Chondrocyte (in vitro differentiated cells): ENCODE results near the gene LKAAEAR1. TPM values are rescaled to one million over a fixed set of nuclear protein-coding genes. Genes with fewer than 3 reads are reported as not detected.

Experiments
- DNase-seq: peaks from one replicate; pipeline ENCODE4 v3.0.0; 2021; ENCODE audit warnings: mixed read lengths, low spot score
- H3K27ac Mint-ChIP-seq: one replicate; pipeline ENCODE4 v1.8.0; 2021; ENCODE audit warnings: mild to moderate bottlenecking, moderate library complexity, mixed read lengths; ENCODE audit not compliant: unreplicated experiment
- H3K27me3 Mint-ChIP-seq: 2 replicates; pipeline ENCODE4 v1.8.0; 2021; ENCODE audit warnings: low read depth, mixed read lengths
- H3K36me3 Mint-ChIP-seq: 2 replicates; pipeline ENCODE4 v1.8.0; 2021; ENCODE audit warnings: low read depth, mixed read lengths
- H3K4me1 Mint-ChIP-seq: 2 replicates; pipeline ENCODE4 v1.8.0; 2021; ENCODE audit warnings: low read depth, mild to moderate bottlenecking, mixed read lengths
- H3K4me3 Mint-ChIP-seq: one replicate; pipeline ENCODE4 v1.8.0; 2021; ENCODE audit warnings: mild to moderate bottlenecking, moderate library complexity, mixed read lengths; ENCODE audit not compliant: unreplicated experiment
- H3K9me3 Mint-ChIP-seq: 2 replicates; pipeline ENCODE4 v1.8.0; 2021; ENCODE audit warnings: low read depth, mixed read lengths
- total RNA-seq: library from RNA; stranded (reverse); gene quantifications from 3 replicates; pipeline ENCODE4 v1.2.1, GENCODE V29; 2021
- TF ChIP-seq, protein P1 (sequence below): fragments of 200-600 bp; sonication (generic); IDR thresholded peaks from 2 replicates; pipeline ENCODE4 v1.5.0; 2021; ENCODE audit warnings: antibody characterized with exemption, mild to moderate bottlenecking, moderate library complexity

Gene LKAAEAR1
- total RNA-seq, 1 donor from 2014 or later, result 0.55 TPM

DNA sequence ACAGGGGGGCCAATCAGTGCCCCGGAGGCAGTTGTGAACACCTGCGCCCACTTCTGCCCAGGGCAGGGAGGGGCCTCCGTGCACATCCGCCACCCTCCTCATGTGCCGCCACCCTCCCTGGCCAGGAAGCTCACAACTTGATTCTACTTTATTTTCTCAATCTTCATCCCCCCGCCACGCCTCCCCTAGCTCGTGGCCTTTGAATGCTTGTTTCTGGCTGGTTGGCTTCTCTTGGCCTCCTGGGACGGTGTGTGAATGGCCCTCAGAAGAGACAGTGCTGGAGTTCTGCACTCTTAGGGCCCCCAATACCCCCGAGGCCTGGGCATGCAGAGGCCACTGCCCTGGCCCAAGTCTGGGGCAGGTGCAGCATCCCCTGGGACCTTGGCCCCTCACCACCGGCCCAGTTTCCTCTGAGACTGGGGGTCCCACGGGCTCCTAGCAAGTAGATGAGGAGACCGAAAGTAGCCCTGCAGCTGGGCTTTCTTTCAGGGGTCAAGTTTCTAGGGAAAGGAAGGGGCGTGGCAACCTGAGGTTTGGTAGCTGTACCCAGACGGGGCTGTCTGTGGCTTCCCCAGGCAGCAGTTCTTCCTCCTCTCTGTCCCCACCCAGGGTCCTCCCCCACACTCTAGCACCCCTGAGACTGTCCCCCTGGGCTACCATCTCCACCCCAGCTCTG, 6.2 kb downstream of the LKAAEAR1 start:
- Mint-ChIP-seq H3K36me3 (no peaks in the 10 kb centered on the region), H3K27ac (no peak overlapping the region)

DNA sequence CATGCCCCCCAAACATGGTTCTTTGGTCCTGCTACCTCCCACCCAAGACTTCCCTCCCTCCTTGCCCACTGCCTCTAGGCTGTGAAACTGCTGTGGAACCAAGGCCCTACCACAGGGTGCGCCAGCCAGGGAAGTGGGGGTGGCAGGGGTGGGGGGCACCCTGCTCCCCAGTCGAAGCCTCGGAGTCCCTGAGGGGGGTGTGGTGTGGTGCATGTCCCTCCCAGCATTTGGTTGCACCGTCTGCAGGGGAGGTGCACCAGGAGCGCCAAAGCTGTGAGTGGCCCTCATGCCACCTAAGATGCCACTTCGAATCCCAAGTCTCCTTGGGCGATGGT, 6.7 kb downstream of the LKAAEAR1 start:
- no peak for DNase-seq
- Mint-ChIP-seq H3K27me3 (no peaks in the 10 kb centered on the region), H3K27ac (no peak overlapping the region), H3K4me1 (peaks cover 24% of the 10 kb centered on the region), H3K36me3 (no peaks in the 10 kb centered on the region), H3K9me3 (no peaks in the 10 kb centered on the region), H3K4me3 (no peak overlapping the region)
- TF ChIP-seq, protein P1, sequence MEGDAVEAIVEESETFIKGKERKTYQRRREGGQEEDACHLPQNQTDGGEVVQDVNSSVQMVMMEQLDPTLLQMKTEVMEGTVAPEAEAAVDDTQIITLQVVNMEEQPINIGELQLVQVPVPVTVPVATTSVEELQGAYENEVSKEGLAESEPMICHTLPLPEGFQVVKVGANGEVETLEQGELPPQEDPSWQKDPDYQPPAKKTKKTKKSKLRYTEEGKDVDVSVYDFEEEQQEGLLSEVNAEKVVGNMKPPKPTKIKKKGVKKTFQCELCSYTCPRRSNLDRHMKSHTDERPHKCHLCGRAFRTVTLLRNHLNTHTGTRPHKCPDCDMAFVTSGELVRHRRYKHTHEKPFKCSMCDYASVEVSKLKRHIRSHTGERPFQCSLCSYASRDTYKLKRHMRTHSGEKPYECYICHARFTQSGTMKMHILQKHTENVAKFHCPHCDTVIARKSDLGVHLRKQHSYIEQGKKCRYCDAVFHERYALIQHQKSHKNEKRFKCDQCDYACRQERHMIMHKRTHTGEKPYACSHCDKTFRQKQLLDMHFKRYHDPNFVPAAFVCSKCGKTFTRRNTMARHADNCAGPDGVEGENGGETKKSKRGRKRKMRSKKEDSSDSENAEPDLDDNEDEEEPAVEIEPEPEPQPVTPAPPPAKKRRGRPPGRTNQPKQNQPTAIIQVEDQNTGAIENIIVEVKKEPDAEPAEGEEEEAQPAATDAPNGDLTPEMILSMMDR, result no peak

More for the DNA sequence above, 6.2 kb downstream of the LKAAEAR1 start:
- no peak for DNase-seq
- Mint-ChIP-seq H3K27me3 (no peaks in the 10 kb centered on the region), H3K4me1 (peaks cover 25% of the 10 kb centered on the region), H3K9me3 (no peaks in the 10 kb centered on the region), H3K4me3 (no peak overlapping the region)
- TF ChIP-seq, protein P1, result no peak

DNA sequence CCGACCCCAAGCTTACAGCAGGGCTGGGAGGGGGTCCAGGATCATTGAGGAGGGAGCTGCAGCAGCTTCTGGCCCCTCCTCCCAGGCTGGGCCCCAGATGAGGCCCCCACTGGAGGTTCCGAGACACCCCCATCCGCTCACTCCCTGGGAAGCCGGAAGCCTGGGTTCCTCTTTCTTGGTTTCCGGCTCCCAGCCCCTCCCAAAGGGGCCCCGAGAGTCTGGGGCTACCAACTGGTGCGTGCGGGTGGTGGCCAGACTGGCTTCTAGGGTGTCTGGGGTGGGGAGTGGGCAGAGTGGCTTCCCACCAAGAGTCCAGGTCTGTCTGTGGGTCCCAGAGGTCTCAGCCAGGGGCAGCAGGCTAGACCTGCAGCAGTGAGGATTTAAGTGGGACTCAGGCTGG, 7.1 kb downstream of the LKAAEAR1 start:
- Mint-ChIP-seq H3K4me1 (peaks cover 22% of the 10 kb centered on the region), H3K36me3 (no peaks in the 10 kb centered on the region), H3K27me3 (no peaks in the 10 kb centered on the region), H3K9me3 (no peaks in the 10 kb centered on the region), H3K27ac (no peak overlapping the region), H3K4me3 (no peak overlapping the region)
- no peak for DNase-seq
- TF ChIP-seq, protein P1, result no peak

DNA sequence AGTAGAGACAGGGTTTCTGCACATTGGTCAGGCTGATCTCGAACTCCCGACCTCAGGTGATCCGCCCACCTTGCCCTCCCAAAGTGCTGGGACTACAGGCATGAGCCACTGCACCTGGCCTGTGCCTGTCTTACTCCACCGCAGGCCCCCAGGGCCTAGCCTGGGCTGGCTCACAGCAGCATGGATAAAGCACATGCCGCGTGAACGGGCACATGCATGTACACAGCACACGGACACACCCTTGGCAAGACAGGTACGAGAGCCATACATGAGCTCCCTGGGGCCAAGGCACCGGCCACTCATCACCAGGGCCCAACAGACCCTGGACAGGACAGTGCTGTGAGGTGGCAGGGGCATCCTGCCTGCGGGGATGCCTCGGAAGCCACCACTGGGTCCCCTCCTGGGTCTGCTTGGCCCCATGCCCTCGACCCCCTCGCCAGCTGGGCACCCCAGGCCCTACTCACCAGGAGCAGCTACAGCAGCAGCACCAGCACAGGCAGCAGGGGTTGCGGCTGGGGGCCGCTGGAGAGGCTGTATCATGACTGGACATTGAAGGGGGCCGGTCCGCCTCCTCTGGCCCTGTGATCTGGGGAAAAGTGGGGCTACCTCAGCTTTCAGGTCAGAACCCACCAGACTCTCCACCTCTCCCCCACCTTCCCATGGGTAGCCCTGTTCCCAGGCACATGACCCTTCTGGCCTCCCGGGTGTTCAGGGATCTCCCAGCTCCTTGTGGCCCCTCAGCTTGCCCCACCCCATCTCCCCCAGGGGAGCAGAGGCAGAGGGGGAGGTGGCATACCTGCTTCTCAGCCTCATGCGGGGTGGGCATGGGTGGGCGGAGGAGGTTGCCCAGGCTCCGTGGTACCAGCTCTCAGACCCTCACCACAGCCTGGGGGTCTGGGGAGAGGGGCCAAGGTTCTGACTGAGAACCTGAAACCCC, 7.9 kb downstream of the LKAAEAR1 start:
- Mint-ChIP-seq H3K27ac (no peak overlapping the region), H3K27me3 (no peaks in the 10 kb centered on the region), H3K36me3 (no peaks in the 10 kb centered on the region), H3K4me3 (no peak overlapping the region), H3K9me3 (no peaks in the 10 kb centered on the region), H3K4me1 (peaks cover 17% of the 10 kb centered on the region)
- DNase-seq, result no peak
- TF ChIP-seq, protein P1, result no peak

- TF ChIP-seq, protein P1, result no peak
- H3K4me3 Mint-ChIP-seq, result no peak overlapping the region
- H3K9me3 Mint-ChIP-seq, result no peaks in the 10 kb centered on the region
- no peaks in the 10 kb centered on the region for H3K27me3 Mint-ChIP-seq
- no peak for DNase-seq
- H3K36me3 Mint-ChIP-seq, result no peaks in the 10 kb centered on the region
- H3K27ac Mint-ChIP-seq, result no peak overlapping the region
- peaks cover 15% of the 10 kb centered on the region for H3K4me1 Mint-ChIP-seq
Observed at GRCh38 chr20:64075556-64075955, 8.6 kb downstream of the LKAAEAR1 start.
